IPS DF 4.7 (cell line): ENCODE results near the gene PXDN.
A peak's percentile ranks its signal among the peaks of the same experiment; 100 is the strongest.
"Not testable (repeated sequence)": the region's sequence is repeated elsewhere in the genome, so short reads cannot be mapped to it uniquely, and the experiment has no call there.

Experiments
- DNase-seq: peaks from one replicate; pipeline ENCODE4 v3.0.0-alpha.2; 2013; ENCODE audit warnings: low spot score; ENCODE audit errors: extremely low read depth

PXDN gene

DNA sequence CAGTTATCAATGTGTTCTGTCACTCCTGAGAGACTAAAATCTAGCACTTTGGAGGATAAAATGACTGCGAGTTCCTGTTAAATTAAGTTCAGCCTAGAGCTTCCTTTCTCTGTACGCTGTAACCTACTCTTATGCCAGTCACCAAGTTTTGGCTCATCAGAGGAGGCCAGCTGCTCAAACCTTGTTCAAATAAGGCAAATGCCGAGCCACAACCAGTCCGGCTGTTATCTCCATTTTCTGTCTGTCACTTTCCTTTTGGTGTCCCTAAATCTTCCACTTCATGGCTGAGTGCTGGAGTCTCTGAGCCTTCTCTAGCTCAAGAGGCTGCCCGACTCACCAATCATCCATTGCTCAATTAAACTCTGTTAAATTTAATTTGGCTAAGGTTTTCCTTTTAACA, 33.5 kb upstream of the PXDN start:
- DNase-seq: no peak

DNA sequence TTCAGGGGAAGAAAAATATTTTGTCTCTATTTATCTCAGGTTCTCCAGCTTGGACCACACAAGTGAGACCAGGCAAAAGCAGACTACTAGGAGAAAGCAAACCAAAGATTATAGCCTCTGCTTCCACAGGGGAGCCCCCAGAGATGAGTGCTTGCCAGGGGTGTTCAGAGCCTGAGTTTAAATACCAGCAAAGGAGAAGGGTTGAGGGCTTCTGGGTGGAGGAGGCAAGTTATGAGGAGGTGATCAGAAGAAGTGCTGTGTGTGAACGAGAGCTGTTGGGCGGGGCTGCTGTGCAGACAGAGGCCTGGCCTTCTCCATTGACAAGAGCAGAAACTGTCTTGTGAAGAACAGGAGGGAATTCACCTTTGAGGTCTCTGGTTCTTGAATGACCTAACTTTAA, 32.8 kb upstream of the PXDN start:
- no peak for DNase-seq

DNA sequence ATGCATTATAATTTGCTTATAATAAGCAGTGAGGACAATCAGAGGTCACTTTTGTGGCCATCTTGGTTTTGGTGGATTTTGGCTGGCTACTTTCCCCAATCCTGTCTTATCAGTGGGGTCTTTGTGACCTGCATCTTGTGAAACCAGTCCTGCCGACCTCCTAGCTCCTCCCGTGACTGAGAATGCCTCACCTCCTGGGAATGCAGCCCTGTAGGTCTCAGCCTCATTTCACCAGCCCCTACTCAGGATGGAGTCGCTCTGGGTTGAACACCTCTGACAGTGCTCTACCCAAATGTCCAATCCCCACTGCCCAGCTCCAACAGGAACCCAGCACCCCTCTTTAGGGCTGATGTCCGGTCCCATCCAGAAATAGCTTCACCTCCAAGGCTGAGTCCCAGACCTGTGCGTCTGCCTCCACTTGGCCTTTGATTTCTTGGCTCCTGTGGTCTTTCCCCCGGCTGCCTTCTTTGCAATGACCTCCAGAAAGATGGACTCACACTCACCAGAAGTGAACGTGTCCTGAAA, 31.3 kb upstream of the PXDN start:
- DNase-seq: no peak

DNA sequence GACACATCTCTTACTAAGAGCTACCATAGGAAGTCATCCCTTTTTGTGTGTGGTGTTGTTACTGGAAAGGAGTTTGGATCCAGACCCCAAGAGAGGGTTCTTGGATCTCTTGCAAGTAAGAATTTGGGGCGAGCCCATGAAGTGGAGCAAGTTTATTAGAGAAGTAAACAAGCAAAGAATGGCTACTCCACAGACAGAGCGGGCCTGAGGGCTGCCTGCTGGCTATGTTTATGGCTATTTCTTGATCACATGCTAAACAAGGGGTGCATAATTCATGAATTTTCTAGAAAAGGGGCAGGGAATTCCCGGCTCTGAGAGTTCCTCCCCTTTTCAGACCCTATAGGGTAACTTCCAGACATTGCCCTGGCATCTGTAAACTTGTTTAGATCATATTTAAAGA, 30.6 kb upstream of the PXDN start:
- no peak for DNase-seq

DNA sequence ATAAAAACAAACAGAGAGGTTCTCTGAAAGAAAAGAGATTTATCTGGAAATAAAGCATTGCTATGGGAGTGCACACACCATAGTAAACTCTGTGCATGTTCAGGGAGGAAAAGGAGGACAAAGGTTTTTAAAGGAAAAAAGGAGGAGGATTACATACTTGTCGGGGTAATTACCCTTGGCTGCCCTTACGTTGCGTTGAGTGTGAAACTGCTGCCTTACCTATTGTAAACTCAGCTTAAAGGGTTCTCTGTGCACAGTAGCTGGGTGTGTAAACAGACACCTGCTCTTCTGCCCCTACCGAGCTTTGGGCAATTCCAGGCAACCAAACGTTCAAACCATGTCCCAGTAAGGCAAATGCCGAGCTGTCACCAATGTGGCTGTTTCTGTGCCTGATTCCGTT, 29.6 kb upstream of the PXDN start:
- DNase-seq: no peak

DNA sequence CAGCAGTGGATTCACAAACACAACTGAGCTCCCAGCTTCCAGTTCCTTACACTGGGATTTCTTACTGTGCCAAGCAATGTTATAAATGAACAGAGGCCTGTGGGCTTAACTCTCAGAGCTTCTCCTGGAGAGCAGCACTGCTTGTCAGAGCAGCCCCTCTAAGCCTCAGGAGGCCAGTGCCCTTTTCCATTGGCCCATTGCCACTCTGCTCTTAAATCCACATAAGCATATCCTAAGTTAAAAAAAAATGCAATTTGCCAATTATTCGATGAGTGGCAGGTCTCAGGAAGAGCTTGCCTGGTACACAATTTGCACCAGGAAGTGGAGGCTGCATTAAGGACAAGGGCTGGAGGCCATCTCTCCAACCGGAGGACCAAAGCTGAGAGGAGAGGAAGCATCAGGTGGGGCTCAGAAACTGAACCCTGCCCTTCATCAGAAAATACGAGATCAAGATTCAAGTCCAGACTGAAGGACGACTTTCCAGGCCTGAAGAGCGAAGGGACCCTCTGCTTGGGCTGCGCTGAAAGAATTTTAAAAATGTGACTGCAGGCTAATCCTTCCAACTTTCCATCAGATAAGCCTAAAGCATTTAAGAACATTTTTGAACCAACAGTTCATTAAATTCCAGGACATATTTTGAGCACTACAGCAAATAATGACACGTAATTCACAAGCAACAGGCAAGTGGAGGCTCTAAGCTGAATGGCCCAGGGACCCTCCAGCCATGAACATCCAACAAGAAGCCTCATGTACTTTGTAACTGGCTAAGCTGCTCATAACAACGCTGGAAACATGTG, 28.4 kb upstream of the PXDN start:
- no peak for DNase-seq

DNA sequence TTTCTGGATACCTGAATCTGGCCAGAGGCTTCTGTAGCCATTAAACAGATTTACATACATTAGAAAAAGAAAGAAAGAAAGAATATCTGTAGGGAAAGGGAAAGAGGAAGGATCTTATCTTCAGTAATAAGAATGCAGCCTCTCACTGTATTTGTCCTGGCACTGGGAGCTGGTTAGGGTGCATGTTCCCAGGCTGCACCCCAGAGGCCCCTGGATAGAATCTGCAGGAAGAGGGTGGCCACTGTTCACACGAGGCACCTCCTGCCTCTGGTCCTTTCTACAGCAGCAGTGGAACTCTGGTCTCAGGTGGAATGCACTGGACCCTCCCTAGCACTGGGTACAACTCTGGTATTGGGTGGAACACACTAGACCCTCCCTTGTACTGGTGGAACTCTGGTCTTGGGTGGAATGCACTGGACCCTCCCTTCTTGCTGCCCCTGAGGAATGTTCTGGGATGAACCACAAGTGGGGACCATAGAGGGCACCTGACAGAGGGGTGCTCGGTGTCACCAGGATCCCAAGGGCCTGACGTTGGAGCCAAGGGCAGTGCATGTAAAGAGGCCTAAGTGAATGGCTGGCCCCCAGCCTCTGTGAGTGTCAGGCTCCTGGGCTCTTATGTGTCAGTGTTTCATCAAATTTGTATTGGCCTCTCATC, 27.4 kb upstream of the PXDN start:
- DNase-seq: no peak

DNA sequence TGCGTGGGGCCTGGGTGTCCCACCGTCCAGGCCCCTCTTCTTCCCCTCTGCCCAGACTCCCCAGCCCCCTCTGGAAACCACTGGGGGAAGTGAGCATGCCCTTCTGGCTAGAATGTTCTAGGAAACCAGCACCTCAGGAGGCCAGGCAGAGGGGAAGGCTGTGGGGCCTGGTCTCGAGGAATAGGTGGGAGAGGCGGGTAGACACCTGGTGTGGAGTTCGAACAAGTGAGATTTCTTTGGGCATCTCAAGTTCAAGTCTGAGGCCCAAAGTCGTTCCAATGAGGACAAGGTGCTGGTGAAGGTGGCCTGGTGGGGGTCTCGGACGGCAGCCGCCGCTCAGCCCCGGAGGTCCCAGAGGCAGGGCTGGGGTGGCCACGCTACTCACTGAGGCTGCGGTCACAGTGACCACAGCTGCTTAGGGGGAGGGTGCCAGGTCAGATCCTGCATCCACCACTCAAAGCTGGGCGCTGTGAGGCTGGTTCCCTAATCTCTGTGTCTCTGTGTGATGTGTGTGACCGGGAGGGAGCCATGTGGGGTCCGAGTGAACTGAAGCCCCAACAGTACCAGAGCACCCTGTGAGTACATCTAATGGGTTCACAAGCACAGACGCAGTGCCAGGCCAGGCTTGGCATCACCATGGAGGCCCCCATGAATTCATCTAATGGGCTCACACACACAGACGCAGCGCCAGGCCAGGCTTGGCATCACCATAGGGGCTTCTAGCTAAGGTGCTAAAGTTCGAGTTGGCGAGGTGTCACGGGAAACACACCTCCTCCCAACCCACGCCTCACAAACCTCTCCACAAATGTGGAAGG, 26.5 kb upstream of the PXDN start:
- DNase-seq: no peak

DNA sequence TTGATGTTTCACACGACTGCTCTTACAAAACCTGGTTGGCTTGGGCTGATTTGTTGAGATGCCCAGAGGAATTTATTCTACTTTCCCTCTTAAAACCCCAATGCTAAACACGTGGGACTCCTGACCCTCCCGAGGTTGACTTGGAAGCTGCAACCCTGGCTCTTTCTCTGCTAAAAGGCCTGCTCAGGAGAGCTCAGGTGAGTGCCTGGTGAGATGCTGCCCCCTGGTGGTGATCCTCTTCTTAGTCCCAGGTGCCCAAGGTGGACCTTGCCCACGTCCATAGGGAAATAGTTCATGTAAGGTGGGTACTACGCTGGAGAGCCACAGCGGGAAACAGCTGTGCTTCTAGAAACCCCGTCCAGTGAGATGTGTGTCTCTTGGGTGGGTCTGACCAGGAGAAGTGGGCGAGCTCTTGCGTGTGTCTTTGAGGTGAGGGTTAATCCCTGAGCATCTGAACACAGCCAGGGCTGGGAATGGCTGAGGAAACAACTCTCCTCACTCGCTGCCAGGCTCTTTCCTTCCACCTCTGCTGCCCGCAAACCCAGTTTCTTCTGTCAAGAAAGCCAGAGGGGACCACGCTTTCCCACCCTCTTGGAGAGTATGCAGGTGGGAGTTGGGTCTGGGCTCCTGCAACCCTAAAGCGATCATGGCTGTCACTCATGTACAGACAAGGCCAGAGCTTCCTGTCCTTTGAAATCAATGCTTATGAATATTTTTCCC, 25.5 kb upstream of the PXDN start:
- DNase-seq: peak; percentile 91

DNA sequence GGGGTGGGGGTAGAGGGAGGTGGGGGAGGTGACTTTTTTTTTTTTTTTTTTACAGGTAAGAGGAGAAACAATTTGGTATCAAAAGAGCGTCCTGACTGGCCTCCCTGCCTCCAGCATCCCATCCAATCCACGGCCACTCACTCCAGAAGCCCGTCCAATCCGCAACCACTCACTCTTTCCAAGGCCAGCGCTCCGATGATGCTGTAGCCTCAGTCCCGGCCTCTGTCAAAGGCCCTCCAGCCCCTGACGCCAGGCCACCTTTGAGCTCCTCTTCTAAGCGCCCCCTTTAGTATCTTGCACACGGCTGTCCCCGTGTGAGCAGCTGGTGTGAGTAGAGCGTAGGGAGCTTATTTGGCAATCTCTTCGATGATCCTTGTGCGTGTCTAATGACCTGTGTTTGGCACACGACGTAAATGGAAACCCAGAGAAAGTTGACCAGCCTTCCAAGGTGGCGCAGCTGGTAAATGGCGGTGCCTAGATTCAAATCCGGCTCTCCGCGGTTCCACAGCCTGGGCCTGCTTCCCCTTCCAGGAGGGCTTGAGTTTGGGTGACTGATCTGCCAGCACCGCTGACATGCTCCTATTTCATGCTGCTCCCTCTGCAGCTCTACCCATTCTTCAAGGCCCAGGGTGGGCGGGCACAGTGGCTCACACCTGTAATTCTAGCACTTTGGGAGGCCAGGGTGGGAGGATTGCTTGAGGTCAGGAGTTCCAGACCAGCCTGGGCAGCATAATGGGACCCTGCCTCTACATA, 23.8 kb upstream of the PXDN start:
- DNase-seq: no peak

DNA sequence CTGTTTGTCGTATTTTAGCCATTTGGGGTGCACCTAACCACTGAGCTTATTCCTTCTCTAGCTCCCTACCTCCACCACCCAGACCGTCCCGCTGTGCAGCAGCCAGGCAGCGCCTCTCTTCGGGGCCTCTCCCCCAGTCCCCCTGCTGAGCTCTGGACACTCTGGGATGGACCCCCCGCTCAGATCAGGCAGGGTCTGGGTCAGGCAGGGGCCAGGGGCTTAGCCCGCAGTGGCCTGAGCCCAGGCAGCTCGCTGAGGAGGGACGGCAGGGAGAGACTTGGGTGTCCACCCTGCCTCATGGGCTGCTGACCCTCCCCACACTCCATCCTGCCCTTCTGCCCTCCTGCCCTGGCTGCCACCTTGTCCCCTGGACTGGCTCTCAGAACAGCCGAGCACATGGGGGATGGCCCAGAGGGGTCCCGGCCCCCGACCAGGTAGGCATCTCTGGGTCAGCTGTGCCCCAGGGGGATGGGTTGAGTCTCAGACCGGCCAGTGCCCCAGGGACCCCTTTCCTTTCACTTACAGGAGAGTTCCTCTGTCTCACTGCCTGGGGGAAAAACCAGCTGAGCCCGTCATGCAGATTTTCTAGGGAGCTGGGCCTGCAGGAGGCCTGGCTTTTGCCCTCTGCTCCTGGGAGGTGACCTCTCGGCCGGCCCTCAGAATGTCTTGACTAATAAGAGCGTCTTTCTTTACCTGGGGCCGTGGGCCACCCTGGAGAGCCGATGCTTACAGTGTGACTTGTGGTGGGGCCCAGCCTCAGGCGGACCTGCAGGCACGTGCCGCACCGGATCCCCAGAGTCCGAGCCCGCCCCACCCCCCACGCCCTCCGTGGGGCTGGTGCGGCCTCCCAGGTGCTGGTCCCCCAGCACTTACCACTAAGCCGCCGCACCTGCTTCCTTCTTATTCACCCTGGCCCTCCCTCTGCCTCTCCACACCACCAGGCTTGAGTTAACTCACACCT, 22.8 kb upstream of the PXDN start:
- no peak for DNase-seq

DNA sequence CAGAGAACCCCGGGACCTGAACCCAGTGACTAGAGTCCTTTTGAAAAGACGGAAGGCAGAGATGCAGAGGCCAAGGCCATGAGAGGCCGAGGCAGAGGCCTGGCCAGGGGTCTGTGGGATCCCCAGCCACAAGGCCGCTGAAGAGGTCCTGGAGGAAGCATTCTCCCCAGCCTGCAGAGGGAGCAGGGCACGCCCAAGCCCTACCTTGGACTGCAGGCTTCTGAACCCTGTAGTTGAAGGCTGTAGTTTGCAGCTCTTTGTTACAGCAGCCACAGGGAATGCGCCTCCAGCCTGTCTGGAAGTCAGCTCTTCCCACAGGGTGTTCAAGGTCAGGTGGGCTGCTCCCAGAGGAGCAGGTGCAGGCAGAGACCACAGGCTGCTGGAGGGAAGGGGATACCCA, 22.1 kb upstream of the PXDN start:
- DNase-seq: no peak

DNA sequence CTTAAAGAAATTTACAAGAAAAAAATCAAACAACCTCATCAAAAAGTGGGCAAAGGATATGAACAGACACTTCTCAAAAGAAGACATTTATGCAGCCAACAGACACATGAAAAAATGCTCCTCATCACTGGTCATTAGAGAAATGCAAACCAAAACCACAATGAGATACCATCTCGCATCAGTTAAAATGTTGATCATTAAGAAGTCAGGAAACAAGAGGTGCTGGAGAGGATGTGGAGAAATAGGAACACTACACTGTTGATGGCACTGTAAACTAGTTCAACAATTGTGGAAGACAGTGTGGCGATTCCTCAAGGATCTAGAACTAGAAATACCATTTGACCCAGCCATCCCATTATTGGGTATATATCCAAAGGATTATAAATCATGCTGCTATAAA, 20.9 kb upstream of the PXDN start:
- not testable (repeated sequence) for DNase-seq

DNA sequence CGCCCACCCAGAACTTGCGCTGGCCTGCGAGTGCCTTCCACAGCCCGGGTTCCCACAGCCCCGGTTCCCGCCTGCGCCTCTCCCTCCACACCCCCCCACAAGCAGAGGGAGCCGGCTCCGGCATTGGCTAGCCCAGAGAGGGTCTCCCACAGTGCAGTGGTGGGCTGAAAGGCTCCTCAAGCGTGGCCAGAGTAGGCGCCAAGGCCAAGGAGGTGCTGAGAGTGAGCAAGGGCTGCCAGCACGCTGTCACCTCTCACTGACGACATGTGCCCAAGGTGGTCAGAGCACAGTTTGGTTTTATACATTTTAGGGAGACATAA, 15.3 kb upstream of the PXDN start:
- no peak for DNase-seq

DNA sequence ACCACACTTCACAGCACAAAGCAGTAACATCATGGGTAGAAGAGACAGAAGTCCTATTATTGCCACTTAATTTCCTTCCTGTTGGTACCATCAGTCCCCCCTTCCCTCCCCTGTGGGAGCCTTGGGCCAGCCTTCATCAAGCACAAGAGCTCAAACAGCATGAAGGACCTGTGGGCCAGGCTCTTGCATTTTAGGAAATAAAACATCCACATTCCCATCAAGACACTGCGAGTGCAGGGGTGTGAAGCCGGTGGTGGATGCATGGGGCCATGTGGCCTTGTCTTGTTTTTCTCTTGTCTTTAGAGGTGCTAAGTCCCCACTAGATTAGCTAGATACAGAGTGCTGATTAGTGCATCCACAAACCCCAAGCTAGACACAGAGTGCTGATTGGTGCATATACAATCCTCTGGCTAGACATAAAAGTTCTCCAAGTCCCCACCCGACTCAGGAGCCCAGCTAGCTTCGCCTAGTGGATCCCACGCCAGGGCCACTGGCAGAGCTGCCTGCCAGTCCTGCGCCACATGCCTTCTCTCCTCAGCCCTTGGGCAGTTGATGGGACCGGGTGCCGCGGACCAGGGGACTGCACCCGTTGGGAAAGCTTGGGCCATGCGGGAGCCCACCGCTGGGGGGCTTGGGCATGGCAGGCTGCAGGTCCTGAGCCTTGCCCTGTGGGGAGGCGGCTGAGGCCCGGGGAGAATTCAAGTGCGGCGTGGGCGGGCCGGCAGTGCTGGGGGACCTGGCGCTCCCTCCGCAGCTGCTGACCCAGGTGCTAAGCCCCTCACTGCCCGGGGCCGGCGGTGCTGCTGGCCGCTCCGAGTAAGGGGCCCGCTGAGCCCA, 14.7 kb upstream of the PXDN start:
- no peak for DNase-seq

DNA sequence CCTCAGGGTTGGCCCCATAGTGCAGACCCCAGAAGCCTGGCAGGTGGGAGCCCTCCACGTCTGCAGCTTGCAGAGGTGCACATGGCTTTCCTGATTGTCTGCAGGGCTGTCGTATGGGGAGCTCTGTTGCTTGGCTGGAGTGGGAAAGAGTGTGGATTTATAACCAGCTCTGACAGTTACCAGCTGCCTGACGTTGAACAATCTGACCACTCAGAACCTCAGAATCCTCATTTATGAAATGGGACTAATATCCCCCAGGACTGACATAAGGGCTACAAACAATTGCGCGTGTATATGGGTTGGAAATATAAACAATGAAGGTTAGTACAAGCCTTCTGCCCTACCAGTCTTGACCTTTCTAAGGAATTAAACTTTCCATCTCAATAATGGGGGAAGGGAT, 13.9 kb upstream of the PXDN start:
- no peak for DNase-seq

DNA sequence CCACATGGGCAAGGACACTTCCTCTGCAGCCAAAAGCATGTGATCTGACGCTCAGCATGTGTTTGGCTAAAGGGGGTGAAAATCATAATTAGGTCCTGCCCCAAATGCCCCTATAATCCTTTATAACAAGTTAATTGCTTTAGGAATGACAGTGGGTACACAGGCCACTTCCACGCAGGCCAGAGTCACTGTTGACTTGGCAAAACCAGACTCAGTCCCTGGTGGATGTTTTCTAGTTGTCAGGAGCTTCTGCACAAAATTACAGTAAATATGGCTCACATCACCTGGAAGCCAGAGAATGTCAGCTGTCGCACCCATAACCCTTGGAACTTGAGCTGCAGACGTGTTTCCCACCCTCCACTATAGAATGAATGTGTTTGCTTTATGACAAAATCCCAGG, 13.3 kb upstream of the PXDN start:
- no peak for DNase-seq

DNA sequence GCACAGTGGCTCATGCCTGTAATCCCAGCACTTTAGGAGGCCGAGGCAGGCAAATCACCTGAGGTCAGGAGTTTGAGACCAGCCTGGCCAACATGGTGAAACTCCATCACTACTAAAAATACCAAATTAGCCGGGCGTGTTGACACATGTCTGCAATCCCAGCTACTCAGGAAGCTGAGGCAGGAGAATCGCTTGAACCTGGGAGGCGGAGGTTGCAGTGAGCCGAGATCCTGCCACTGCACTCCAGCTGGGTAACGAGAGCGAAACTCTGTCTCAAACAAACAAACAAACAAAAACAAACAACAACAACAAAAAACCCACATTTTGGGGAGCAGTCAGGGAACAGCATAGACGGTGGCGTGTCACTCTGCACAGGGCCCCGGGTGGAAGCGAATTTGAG, 12.8 kb upstream of the PXDN start:
- DNase-seq: not testable (repeated sequence)

DNA sequence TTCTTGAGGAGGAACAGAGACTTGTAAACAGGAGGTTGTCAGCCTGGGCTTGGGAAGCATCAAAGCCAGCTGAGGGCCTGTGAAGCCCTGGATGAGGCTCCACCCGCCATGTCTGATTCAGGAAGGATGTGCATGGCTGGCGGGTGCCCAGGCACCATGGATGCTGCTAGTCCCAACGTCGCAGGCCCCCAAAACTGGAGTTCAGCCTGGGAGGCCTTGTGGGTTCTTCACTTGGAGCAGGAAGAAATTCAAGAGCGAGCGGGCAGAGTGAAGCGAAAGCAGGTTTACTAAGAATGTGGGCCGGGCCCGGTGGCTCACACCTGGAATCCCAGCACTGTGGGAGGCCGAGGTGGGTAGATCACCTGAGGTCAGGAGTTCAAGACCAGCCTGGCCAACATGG, 12.1 kb upstream of the PXDN start:
- DNase-seq: no peak
